HEK293 (cell line): ENCODE measurements around the gene CLSTN1.

ENCODE experiments used
- CTCF ChIA-PET: fragments of 350-600 bp; formaldehyde crosslinking; extraction: SDS; loops from one replicate; lab custom pipeline; 2021; ENCODE audit warnings: antibody characterized with exemption; lab: Yijun Ruan, JAX
- POLR2A ChIA-PET: fragments of 300-600 bp; formaldehyde crosslinking; extraction: SDS; loops from one replicate; lab custom pipeline; 2020; ENCODE audit warnings: antibody characterized with exemption, inconsistent platforms; lab: Yijun Ruan, JAX
- H3K27ac ChIP-seq: fragments of 200-500 bp; sonication (Bioruptor generic); 2 replicates; pipeline ENCODE4 v1.5.1; 2014; ENCODE audit warnings: low read depth, low read length, control low read depth, inconsistent platforms; ENCODE audit errors: extremely low read depth
- H3K36me3 ChIP-seq, 2 experiments: fragments of 200-500 bp in 1 of 2; sonication (Bioruptor generic) in 1 of 2; 1 replicate in 1 of 2; 2 replicates in 1 of 2; pipeline ENCODE4 v1.5.1; 2014 to 2017; ENCODE audit warnings: inconsistent platforms in 2 of 2, low read length in 2 of 2; ENCODE audit not compliant: control insufficient read depth in 2 of 2, insufficient read depth in 1 of 2
- H3K4me1 ChIP-seq: fragments of 200-500 bp; sonication (Bioruptor generic); 2 replicates; pipeline ENCODE4 v1.5.1; 2014; ENCODE audit warnings: mild to moderate bottlenecking, low read length, inconsistent platforms; ENCODE audit not compliant: control insufficient read depth, insufficient read depth
- H3K4me3 ChIP-seq: 2 replicates; pipeline ENCODE4 v1.5.1; 2011; ENCODE audit warnings: low read depth, mild to moderate bottlenecking, control low read depth, low read length, moderate library complexity
- H3K9me3 ChIP-seq: fragments of 200-500 bp; sonication (Bioruptor generic); 2 replicates; pipeline ENCODE4 v1.5.1; 2014; ENCODE audit warnings: low read depth, low read length, inconsistent platforms; ENCODE audit not compliant: control insufficient read depth, insufficient read depth
- BCL6B ChIP-seq: fragments of 450-650 bp; formaldehyde crosslinking; IDR thresholded peaks from 2 replicates; pipeline ENCODE4 v1.5.1; 2017; ENCODE audit warnings: missing biosample characterization, missing genetic modification characterization
- GLIS2 ChIP-seq: fragments of 450-650 bp; formaldehyde crosslinking; IDR thresholded peaks from 2 replicates; pipeline ENCODE4 v1.5.1; 2016; ENCODE audit warnings: missing biosample characterization, missing genetic modification characterization
- HOXA7 ChIP-seq: sonication (generic); formaldehyde crosslinking; IDR thresholded peaks from 2 replicates; pipeline ENCODE4 v1.8.1; 2022; ENCODE audit warnings: missing genetic modification reagents, borderline replicate concordance
- HOXC10 ChIP-seq: sonication (generic); formaldehyde crosslinking; IDR thresholded peaks from 2 replicates; pipeline ENCODE4 v1.8.1; 2023; ENCODE audit warnings: mild to moderate bottlenecking, missing genetic modification reagents
- KLF7 ChIP-seq: fragments of 450-650 bp; formaldehyde crosslinking; IDR thresholded peaks from 2 replicates; pipeline ENCODE4 v1.5.1; 2016; ENCODE audit warnings: missing biosample characterization, missing genetic modification characterization, borderline replicate concordance
- SP2 ChIP-seq: fragments of 450-650 bp; formaldehyde crosslinking; IDR thresholded peaks from 2 replicates; pipeline ENCODE4 v1.5.1; 2016; ENCODE audit warnings: missing biosample characterization, missing genetic modification characterization
- ZBTB10 ChIP-seq: fragments of 450-650 bp; formaldehyde crosslinking; IDR thresholded peaks from 2 replicates; pipeline ENCODE4 v1.5.1; 2016; ENCODE audit warnings: missing biosample characterization, missing genetic modification characterization
- ZBTB26 ChIP-seq: fragments of 450-650 bp; formaldehyde crosslinking; optimal IDR thresholded peaks from 2 replicates; pipeline ENCODE3; 2016; ENCODE audit warnings: missing biosample characterization, mild to moderate bottlenecking, missing genetic modification characterization
- ZNF221 ChIP-seq: fragments of 450-650 bp; formaldehyde crosslinking; IDR thresholded peaks from 2 replicates; pipeline ENCODE4 v1.5.1; 2017; ENCODE audit warnings: missing biosample characterization, missing genetic modification characterization, borderline replicate concordance
- ZNF280D ChIP-seq: fragments of 450-650 bp; formaldehyde crosslinking; IDR thresholded peaks from 2 replicates; pipeline ENCODE4 v1.5.1; 2016; ENCODE audit warnings: missing biosample characterization, missing genetic modification characterization
- ZNF311 ChIP-seq: fragments of 450-650 bp; formaldehyde crosslinking; IDR thresholded peaks from 2 replicates; pipeline ENCODE4 v1.5.1; 2017; ENCODE audit warnings: missing biosample characterization, missing genetic modification characterization, borderline replicate concordance
- ZNF510 ChIP-seq: fragments of 450-650 bp; formaldehyde crosslinking; IDR thresholded peaks from 2 replicates; pipeline ENCODE4 v1.5.1; 2018; ENCODE audit warnings: mild to moderate bottlenecking, missing genetic modification characterization, missing biosample characterization; ENCODE audit not compliant: insufficient replicate concordance
- ZNF621 ChIP-seq: fragments of 450-650 bp; formaldehyde crosslinking; IDR thresholded peaks from 2 replicates; pipeline ENCODE4 v1.5.1; 2017; ENCODE audit warnings: missing biosample characterization, missing genetic modification characterization
- ZNF660 ChIP-seq: fragments of 450-650 bp; IDR thresholded peaks from 2 replicates; pipeline ENCODE4 v1.5.1; 2018; ENCODE audit warnings: missing biosample characterization, mild to moderate bottlenecking, missing genetic modification characterization
- ZNF704 ChIP-seq: fragments of 450-650 bp; formaldehyde crosslinking; IDR thresholded peaks from 2 replicates; pipeline ENCODE4 v1.5.1; 2016; ENCODE audit warnings: missing biosample characterization, missing genetic modification characterization
- ZNF837 ChIP-seq: fragments of 450-650 bp; formaldehyde crosslinking; IDR thresholded peaks from 2 replicates; pipeline ENCODE4 v1.5.1; 2016; ENCODE audit warnings: missing biosample characterization, missing genetic modification characterization

The CLSTN1 gene

GRCh38 chr1:9718006-9718680 is 105.6 kb downstream of the CLSTN1 start:
- Histone ChIP-seq H3K4me1 (no peaks in the 10 kb centered on the region), H3K4me3 (no peak overlapping the region), H3K9me3 (no peaks in the 10 kb centered on the region), H3K27ac (no peak overlapping the region), H3K36me3 (peaks cover 0 to 27% of the 10 kb centered on the region in 2 experiments; a peak in 1 of 3 replicates)
- POLR2A ChIA-PET = no interaction called here
- TF ChIP-seq ZBTB26 (tag by site-specific recombination) (no peak), ZNF837 (no peak), HOXC10 (CRISPR knock-in tag) (no peak), ZNF280D (no peak), KLF7 (tag by site-specific recombination) (no peak), ZNF221 (tag by site-specific recombination) (no peak), ZNF621 (tag by site-specific recombination) (no peak), ZBTB10 (tag by site-specific recombination) (no peak), ZNF704 (no peak), ZNF510 (tag by site-specific recombination) (no peak), ZNF311 (tag by site-specific recombination) (no peak), GLIS2 (tag by site-specific recombination) (no peak), ZNF660 (tag by site-specific recombination) (no peak), HOXA7 (CRISPR knock-in tag) (no peak)
- CTCF ChIA-PET = interaction anchor here (1.0 kb wide), 1 partner anchor 91 kb away, joined by 4 read pairs; no protein-coding TSS in a partner anchor

- no peak overlapping the region for H3K4me3 ChIP-seq
- POLR2A ChIA-PET = no interaction called here
- H3K36me3 ChIP-seq = peaks cover 0 to 20% of the 10 kb centered on the region in 2 experiments; a peak in 1 of 3 replicates
- no peak overlapping the region for H3K27ac ChIP-seq
- CTCF ChIA-PET = interaction anchor here (1.0 kb wide), 1 partner anchor 90 kb away, joined by 4 read pairs; no protein-coding TSS in a partner anchor
- H3K9me3 ChIP-seq = no peaks in the 10 kb centered on the region
- H3K4me1 ChIP-seq = no peaks in the 10 kb centered on the region
- peak; percentile 25; the same call in 1 of the 2 replicates for TF ChIP-seq SP2 (tag by site-specific recombination)
- TF ChIP-seq BCL6B = no peak
These were observed 106.4 kb downstream of the CLSTN1 start for GRCh38 chr1:9717193-9718005.
